OCI-LY1 (cell line): Measurements from ENCODE around the gene MYBPHL.

Source experiments
- EZH2 ChIP-seq: fragments of 200-600 bp; sonication (generic), shearing (Covaris generic); IDR thresholded peaks from 2 replicates; pipeline ENCODE4 v1.8.0; 2017; ENCODE audit warnings: borderline replicate concordance, mixed run types, mild to moderate bottlenecking, antibody characterized with exemption, low read length, moderate library complexity, mixed read lengths
- TF ChIP-seq, protein P1 (sequence below): fragments of 200-600 bp; sonication (generic), shearing (Covaris generic); IDR thresholded peaks from 2 replicates; pipeline ENCODE4 v1.5.1; 2017; ENCODE audit warnings: mild to moderate bottlenecking, antibody characterized with exemption, low read length, moderate library complexity, mixed read lengths

GRCh38 chr1:109298666-109299557 lies 7.9 kb downstream of the MYBPHL start:
- TF ChIP-seq, protein P1, sequence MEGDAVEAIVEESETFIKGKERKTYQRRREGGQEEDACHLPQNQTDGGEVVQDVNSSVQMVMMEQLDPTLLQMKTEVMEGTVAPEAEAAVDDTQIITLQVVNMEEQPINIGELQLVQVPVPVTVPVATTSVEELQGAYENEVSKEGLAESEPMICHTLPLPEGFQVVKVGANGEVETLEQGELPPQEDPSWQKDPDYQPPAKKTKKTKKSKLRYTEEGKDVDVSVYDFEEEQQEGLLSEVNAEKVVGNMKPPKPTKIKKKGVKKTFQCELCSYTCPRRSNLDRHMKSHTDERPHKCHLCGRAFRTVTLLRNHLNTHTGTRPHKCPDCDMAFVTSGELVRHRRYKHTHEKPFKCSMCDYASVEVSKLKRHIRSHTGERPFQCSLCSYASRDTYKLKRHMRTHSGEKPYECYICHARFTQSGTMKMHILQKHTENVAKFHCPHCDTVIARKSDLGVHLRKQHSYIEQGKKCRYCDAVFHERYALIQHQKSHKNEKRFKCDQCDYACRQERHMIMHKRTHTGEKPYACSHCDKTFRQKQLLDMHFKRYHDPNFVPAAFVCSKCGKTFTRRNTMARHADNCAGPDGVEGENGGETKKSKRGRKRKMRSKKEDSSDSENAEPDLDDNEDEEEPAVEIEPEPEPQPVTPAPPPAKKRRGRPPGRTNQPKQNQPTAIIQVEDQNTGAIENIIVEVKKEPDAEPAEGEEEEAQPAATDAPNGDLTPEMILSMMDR = no peak
- no peak for TF ChIP-seq EZH2
